CD4-positive, alpha-beta T cell treated with Interleukin-4 for 4 hours (primary cell): ENCODE measurements around the gene BTBD9.

Experiments
- DNase-seq: peaks from one replicate; pipeline ENCODE4 v3.0.0-alpha.2; 2020

Gene BTBD9

GRCh38 chr6:38187811-38188590, 451.7 kb downstream of the BTBD9 start:
- no peak for DNase-seq

GRCh38 chr6:38187325-38187724, 452.4 kb downstream of the BTBD9 start:
- DNase-seq: no peak

- no peak for DNase-seq
These were observed 454.0 kb downstream of the BTBD9 start for GRCh38 chr6:38185752-38186151.

GRCh38 chr6:38185244-38185643, 454.5 kb downstream of the BTBD9 start:
- no peak for DNase-seq

- no peak for DNase-seq
These were observed 455.1 kb downstream of the BTBD9 start for GRCh38 chr6:38184585-38185080.

- no peak for DNase-seq
These were observed 455.7 kb downstream of the BTBD9 start for GRCh38 chr6:38183856-38184584.

GRCh38 chr6:38182426-38182825, 457.3 kb downstream of the BTBD9 start:
- no peak for DNase-seq

- DNase-seq: no peak
These were observed 459.1 kb downstream of the BTBD9 start for GRCh38 chr6:38180586-38180985.

GRCh38 chr6:38179794-38180430, 459.8 kb downstream of the BTBD9 start:
- DNase-seq: no peak

GRCh38 chr6:38179300-38179699, 460.4 kb downstream of the BTBD9 start:
- DNase-seq: no peak

GRCh38 chr6:38178584-38178886, 461.2 kb downstream of the BTBD9 start:
- no peak for DNase-seq

GRCh38 chr6:38177882-38178583, 461.7 kb downstream of the BTBD9 start:
- no peak for DNase-seq

GRCh38 chr6:38176797-38177751, 462.7 kb downstream of the BTBD9 start:
- DNase-seq: no peak

GRCh38 chr6:38175786-38176185, 463.9 kb downstream of the BTBD9 start:
- DNase-seq: no peak

GRCh38 chr6:38174806-38175495, 464.8 kb downstream of the BTBD9 start:
- no peak for DNase-seq

- DNase-seq: no peak
These were observed 465.4 kb downstream of the BTBD9 start for GRCh38 chr6:38174315-38174714.

- no peak for DNase-seq
These were observed 465.8 kb downstream of the BTBD9 start for GRCh38 chr6:38173909-38174308.

GRCh38 chr6:38172739-38173410, 466.9 kb downstream of the BTBD9 start:
- DNase-seq: no peak

GRCh38 chr6:38171997-38172738, 467.6 kb downstream of the BTBD9 start:
- no peak for DNase-seq
